Myocyte (in vitro differentiated cells): ENCODE results near the gene PTPA. TPM values are rescaled to one million over a fixed set of nuclear protein-coding genes. Genes with fewer than 3 reads are reported as not detected.
"Not testable (repeated sequence)": the region's sequence is repeated elsewhere in the genome, so short reads cannot be mapped to it uniquely, and the experiment has no call there.

ENCODE experiments used
- DNase-seq: peaks from one replicate; pipeline ENCODE4 v3.0.0-alpha.2; 2012; ENCODE audit warnings: low read depth
- total RNA-seq: library from RNA; depleted of rRNA; stranded (reverse); fragments of >200 nt; gene quantifications from 2 replicates; pipeline ENCODE4 v1.2.3, GENCODE V29; 2014

The PTPA gene
- total RNA-seq, 1 donor from 2014 or later = 144 TPM

GRCh38 chr9:129197045-129197444 lies 85.8 kb downstream of the PTPA start:
- not testable (repeated sequence) for DNase-seq

- DNase-seq = no peak
Observed at GRCh38 chr9:129197978-129198318, 86.7 kb downstream of the PTPA start.

Other genes starting within 250 kb of the PTPA start
- gene KYAT1, start 229.5 kb upstream of the PTPA start, total RNA-seq = 9.9 and 13.5 TPM in 2 replicates
- 35.3 and 51.9 TPM in 2 replicates for gene LRRC8A, start 229.3 kb upstream of the PTPA start, total RNA-seq
- 10.0 and 12.3 TPM in 2 replicates for gene PHYHD1, start 190.4 kb upstream of the PTPA start, total RNA-seq
- 31.0 and 34.2 TPM in 2 replicates for gene DOLK, start 163.8 kb upstream of the PTPA start, total RNA-seq
- 33.9 and 53.6 TPM in 2 replicates for gene NUP188, start 163.7 kb upstream of the PTPA start, total RNA-seq
- gene SH3GLB2, start 83.1 kb upstream of the PTPA start, total RNA-seq = 119 and 154 TPM in 2 replicates
- gene MIGA2, start 74.8 kb upstream of the PTPA start, total RNA-seq = 36.2 and 37.9 TPM in 2 replicates
- gene DOLPP1, start 30.3 kb upstream of the PTPA start, total RNA-seq = 11.2 and 11.6 TPM in 2 replicates
- 87.3 and 102 TPM in 2 replicates for gene CRAT, start 622 bp upstream of the PTPA start, total RNA-seq
- gene IER5L, start 66.8 kb downstream of the PTPA start, total RNA-seq = 27.9 and 38.4 TPM in 2 replicates